Neural crest cell (in vitro differentiated cells): ENCODE data around the gene IDNK. TPM values are rescaled to one million over a fixed set of nuclear protein-coding genes. Genes with fewer than 3 reads are reported as not detected.

ENCODE experiments used
- DNase-seq: peaks from one replicate; pipeline ENCODE4 v3.0.0; 2021; ENCODE audit warnings: low read depth, mixed read lengths, low spot score
- H3K27ac Mint-ChIP-seq: one replicate; pipeline ENCODE4 v1.8.0; 2021; ENCODE audit warnings: mild to moderate bottlenecking, mixed read lengths; ENCODE audit not compliant: unreplicated experiment
- H3K27me3 Mint-ChIP-seq: 2 replicates; pipeline ENCODE4 v1.8.0; 2021; ENCODE audit warnings: low read depth, mild to moderate bottlenecking, mixed read lengths
- H3K36me3 Mint-ChIP-seq: 2 replicates; pipeline ENCODE4 v1.8.0; 2021; ENCODE audit warnings: low read depth, mild to moderate bottlenecking, mixed read lengths
- H3K4me1 Mint-ChIP-seq: 2 replicates; pipeline ENCODE4 v1.8.0; 2021; ENCODE audit warnings: mixed read lengths
- H3K4me3 Mint-ChIP-seq: one replicate; pipeline ENCODE4 v1.8.0; 2021; ENCODE audit warnings: mild to moderate bottlenecking, mixed read lengths
- H3K9me3 Mint-ChIP-seq: 2 replicates; pipeline ENCODE4 v1.8.0; 2021; ENCODE audit warnings: mixed read lengths
- CTCF ChIP-seq: fragments of 200-600 bp; sonication (generic); conservative IDR thresholded peaks from 2 replicates; pipeline ENCODE4 v1.5.0; 2021; ENCODE audit warnings: antibody characterized with exemption, mild to moderate bottlenecking
- total RNA-seq: library from RNA; stranded (reverse); gene quantifications from 2 replicates; pipeline ENCODE4 v1.2.1, GENCODE V29; 2021

Gene IDNK
- total RNA-seq, 1 donor from 2014 or later, result 2.6 TPM

GRCh38 chr9:83688921-83689320, 66.0 kb downstream of the IDNK start:
- Mint-ChIP-seq H3K4me3 (no peak overlapping the region), H3K9me3 (no peaks in the 10 kb centered on the region), H3K36me3 (peaks cover 3% of the 10 kb centered on the region), H3K27ac (no peak overlapping the region), H3K27me3 (no peaks in the 10 kb centered on the region), H3K4me1 (peaks cover 7% of the 10 kb centered on the region)
- TF ChIP-seq CTCF, result no peak
- DNase-seq, result no peak

GRCh38 chr9:83691492-83691891, 68.5 kb downstream of the IDNK start:
- Mint-ChIP-seq H3K27me3 (no peaks in the 10 kb centered on the region), H3K4me1 (peaks cover 5% of the 10 kb centered on the region), H3K27ac (no peak overlapping the region), H3K9me3 (no peaks in the 10 kb centered on the region), H3K36me3 (no peaks in the 10 kb centered on the region), H3K4me3 (no peak overlapping the region)
- no peak for DNase-seq
- TF ChIP-seq CTCF, result no peak

Other genes starting within 250 kb of the IDNK start
- gene FRMD3, start 84.7 kb upstream of the IDNK start, total RNA-seq, result 1.4 and 2.3 TPM in 2 replicates
- gene UBQLN1, start 84.8 kb downstream of the IDNK start, total RNA-seq, result 109 and 117 TPM in 2 replicates
- 11.1 and 12.1 TPM in 2 replicates for gene GKAP1, start 194.6 kb downstream of the IDNK start, total RNA-seq